GM12865 (cell line): Measurements from ENCODE around the gene FOXE3.
"Not testable (repeated sequence)": the region's sequence is repeated elsewhere in the genome, so short reads cannot be mapped to it uniquely, and the experiment has no call there.

Experiments used
- DNase-seq: peaks from one replicate; pipeline ENCODE4 v3.0.0; 2010; ENCODE audit warnings: low read depth
- H3K4me3 ChIP-seq: 2 replicates; pipeline ENCODE4 v1.5.1; 2011; ENCODE audit warnings: mild to moderate bottlenecking, low read depth, low read length, control low read depth
- TF ChIP-seq, protein P1 (sequence below): IDR thresholded peaks from 2 replicates; pipeline ENCODE4 v1.5.1; 2011; ENCODE audit warnings: low read length, control low read depth, low read depth, inconsistent platforms; ENCODE audit not compliant: insufficient read depth; ENCODE audit errors: missing control alignments

The FOXE3 gene

DNA sequence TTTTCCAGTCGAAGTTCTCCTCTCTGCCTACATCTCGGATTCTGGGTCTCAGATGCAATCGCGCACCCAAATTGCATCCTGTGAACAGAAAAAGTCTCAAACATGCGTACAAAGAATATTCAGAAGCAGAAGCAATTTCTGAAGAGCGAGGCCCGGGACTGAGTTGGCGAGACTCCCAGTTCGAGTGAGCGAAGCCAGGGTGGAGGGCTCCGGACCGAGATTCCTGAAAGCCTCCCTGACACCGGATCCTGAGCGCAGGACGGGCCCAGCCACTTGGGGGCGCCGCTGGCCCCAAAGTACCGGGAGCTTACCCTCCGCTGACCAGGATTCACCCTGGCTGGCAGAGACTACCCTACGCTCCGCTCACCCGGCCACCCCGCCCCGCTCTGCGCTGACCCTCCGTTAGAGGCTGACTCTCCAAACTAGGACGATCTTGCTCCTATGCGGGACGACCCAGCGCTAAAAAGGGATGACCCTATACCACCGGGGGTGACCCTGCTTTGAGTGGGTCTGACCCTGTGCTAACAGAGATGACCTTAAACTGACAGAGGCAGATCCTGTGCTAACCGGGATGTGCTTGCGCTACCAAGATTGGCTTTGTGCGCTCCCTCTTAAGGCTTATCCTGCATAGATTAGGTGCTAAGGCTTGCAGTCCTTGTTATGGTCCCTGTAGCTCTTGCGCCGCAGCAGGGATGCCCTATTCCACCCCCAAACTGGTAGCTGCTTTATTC lies 33.9 kb downstream of the FOXE3 start:
- TF ChIP-seq, protein P1, sequence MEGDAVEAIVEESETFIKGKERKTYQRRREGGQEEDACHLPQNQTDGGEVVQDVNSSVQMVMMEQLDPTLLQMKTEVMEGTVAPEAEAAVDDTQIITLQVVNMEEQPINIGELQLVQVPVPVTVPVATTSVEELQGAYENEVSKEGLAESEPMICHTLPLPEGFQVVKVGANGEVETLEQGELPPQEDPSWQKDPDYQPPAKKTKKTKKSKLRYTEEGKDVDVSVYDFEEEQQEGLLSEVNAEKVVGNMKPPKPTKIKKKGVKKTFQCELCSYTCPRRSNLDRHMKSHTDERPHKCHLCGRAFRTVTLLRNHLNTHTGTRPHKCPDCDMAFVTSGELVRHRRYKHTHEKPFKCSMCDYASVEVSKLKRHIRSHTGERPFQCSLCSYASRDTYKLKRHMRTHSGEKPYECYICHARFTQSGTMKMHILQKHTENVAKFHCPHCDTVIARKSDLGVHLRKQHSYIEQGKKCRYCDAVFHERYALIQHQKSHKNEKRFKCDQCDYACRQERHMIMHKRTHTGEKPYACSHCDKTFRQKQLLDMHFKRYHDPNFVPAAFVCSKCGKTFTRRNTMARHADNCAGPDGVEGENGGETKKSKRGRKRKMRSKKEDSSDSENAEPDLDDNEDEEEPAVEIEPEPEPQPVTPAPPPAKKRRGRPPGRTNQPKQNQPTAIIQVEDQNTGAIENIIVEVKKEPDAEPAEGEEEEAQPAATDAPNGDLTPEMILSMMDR, result peak; percentile 42
- no peak for DNase-seq
- H3K4me3 ChIP-seq, result no peak overlapping the region

DNA sequence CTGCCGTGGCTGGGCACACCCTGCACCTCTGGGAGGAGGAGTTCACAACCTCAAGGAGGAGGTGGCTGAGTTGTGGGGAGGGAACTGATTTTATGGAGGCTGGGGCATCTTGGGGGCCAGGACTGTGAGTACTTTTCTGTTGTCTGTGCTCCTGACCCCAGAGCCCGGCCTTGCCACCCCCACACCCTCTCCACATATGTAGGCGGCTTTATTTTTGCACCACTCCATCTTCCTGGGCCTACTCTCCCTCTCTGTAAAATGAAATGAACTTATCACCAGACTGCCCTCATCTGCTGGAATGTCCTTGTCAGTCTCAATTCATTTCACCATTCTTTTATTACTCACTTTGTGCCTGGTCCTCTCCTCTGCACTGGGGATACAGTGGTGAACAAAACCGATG lies 34.5 kb downstream of the FOXE3 start:
- H3K4me3 ChIP-seq, result no peak overlapping the region
- TF ChIP-seq, protein P1, result no peak
- DNase-seq, result no peak

DNA sequence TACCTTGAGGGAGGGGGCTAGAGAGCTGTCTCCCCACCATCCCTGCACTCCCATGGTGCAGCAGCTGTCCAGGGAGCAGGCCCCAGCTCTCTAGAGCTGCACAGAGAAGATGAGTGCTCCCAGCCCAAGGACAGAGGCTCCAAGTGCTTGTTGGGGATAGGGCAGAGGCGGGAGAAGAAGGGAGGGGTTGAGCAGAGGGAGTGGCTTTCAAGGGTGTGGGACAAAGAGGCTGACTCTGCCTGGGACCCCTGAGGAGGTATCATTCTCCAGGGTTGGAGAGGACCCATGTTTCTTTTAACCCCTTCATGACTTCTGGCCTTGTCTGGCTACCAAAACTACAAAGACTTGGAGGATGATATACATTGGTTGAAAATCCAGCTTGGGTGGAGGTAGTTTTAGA lies 36.3 kb downstream of the FOXE3 start:
- TF ChIP-seq, protein P1, result no peak
- no peak overlapping the region for H3K4me3 ChIP-seq
- DNase-seq, result no peak

DNA sequence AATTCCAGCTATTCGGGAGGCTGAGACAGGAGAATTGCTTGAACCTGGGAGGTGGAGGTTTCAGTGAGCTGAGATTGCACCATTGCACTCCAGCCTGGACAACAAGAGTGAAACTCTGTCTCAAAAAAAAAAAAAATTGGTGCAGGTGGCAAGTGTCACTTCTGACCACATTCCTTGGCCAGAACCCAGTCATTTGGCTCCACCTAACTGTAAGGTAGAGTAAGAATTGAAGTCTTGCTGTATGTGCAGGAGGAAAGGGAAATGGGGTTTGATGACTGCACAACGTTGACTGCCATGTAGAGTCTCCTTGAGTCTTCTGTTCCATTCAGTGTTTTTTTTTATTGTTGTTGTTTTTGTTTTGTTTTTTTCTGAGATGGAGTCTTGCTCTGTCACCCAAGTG lies 37.8 kb downstream of the FOXE3 start:
- DNase-seq, result peak; percentile 38
- not testable (repeated sequence) for H3K4me3 ChIP-seq

DNA sequence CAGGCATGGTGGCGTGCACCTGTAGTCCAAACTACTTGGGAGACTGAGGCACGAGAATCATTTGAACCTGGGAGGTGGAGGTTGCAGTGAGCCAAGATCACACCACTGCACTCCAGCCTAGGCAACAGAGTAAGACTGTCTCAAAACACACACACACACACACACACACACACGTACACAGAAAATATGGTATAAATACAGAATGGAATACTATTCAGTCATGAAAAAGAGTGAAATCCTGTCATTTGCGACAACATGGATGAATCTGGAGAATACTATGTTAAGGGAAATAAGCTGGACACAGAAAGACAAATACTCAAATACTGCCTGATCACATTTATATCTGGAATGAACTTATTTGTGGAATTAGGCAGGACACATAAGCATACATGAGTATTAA lies 40.2 kb downstream of the FOXE3 start:
- no peak for DNase-seq
- TF ChIP-seq, protein P1, result no peak
- H3K4me3 ChIP-seq, result no peak overlapping the region

DNA sequence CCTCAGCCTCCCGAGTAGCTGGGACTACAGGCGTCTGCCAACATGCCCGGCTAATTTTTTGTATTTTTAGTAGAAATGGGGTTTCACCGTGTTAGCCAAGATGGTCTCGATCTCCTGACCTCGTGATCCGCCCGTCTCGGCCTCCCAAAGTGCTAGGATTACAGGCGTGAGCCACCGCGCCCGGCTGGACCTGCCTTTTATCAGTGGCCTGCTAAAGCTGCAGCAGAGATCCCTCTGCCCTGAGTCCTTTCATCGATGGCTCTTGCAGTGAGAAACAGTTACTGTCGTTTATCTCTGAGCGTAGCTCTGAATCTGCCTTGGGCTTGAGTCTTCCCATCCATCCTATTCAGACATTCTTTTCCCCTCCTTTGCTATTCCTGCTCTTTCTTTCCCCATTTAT lies 41.5 kb downstream of the FOXE3 start:
- DNase-seq, H3K4me3 ChIP-seq: not testable (repeated sequence)

DNA sequence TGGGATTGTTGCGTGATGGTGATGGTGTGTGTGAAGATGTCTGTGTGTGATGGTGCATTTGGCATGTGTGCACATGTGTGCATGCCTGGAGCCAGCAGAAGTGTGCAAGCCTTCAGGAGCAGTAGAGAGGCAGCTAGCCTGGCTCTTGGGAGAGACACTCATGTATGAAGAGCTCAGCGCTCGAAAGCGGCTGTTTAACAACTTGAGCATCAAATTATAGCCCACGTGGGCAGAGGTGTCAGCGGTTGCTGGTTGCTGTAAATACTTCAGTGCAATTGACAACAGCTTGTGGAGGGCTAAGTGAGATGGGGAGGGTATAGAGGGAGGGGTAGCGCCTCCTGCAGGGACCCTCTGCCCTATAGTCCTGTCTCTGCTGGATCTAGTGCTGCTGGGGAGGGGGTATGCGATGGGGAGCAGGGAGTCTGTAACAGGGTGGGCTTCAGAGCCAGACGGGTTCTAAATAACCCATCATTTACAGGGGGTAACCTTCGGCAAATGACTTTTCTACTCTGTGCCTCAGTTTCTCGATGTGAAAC lies 43.2 kb downstream of the FOXE3 start:
- no peak for DNase-seq
- TF ChIP-seq, protein P1, result no peak
- H3K4me3 ChIP-seq, result no peak overlapping the region

DNA sequence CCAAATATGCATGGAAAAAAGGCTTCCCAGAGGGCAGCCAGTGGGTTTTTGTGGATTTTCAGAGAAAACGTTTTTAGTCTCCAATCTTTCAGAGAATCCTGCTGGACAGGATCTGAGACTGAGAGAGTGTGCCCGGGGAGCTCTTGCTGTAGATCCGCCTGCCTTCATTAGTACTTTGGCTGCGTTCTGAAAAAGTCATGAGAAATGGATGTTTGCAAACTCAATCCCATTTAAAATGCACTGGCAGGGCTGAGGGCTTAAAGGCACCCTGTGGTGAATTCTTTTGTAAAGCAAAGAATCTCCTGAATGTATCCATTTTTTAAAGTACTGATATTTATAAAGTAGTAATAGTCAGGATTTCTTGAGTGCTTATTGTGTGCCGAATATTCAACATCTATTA lies 44.0 kb downstream of the FOXE3 start:
- DNase-seq, result no peak
- H3K4me3 ChIP-seq, result no peak overlapping the region
- TF ChIP-seq, protein P1, result no peak
